Panc1 (cell line): Measurements from ENCODE around the gene TRIML2. TPM values are rescaled to one million over a fixed set of nuclear protein-coding genes. Genes with fewer than 3 reads are reported as not detected.

Experiments
- ATAC-seq: fragments of 200-7000 bp; cut with Tn5 transposase; 2 replicates; pipeline ENCODE4 v1.9.1; 2020; ENCODE audit warnings: mild to moderate bottlenecking, moderate library complexity
- BruUV-seq: library from RNA; stranded (reverse); fragments of 400-500 nt; replicated peaks from 2 replicates; lab custom pipeline; 2021; lab: Mats Ljungman, UMichigan
- CTCF ChIA-PET: fragments of 300-600 bp; sonication (Branson Sonifier 250); formaldehyde crosslinking; loops from one replicate; lab custom pipeline; 2022; ENCODE audit warnings: antibody characterized with exemption; lab: Charles Lee
- POLR2A ChIA-PET: fragments of 300-600 bp; sonication (Branson Sonifier 250); formaldehyde crosslinking; loops from one replicate; lab custom pipeline; 2022; ENCODE audit warnings: antibody characterized with exemption; lab: Charles Lee
- DNase-seq: peaks from one replicate; pipeline ENCODE4 v3.0.0-alpha.2; 2010; ENCODE audit warnings: low read depth, low spot score
- H3K27ac ChIP-seq: 2 replicates; pipeline ENCODE4 v1.5.1; 2011; ENCODE audit warnings: mild to moderate bottlenecking, low read length, inconsistent platforms
- H3K27me3 ChIP-seq: fragments of 200-500 bp; sonication (Bioruptor generic); 2 replicates; pipeline ENCODE4 v1.6.0; 2014; ENCODE audit warnings: low read length, inconsistent platforms; ENCODE audit not compliant: control insufficient read depth, insufficient read depth
- H3K36me3 ChIP-seq: fragments of 200-500 bp; sonication (Bioruptor generic); 2 replicates; pipeline ENCODE4 v1.5.1; 2014; ENCODE audit warnings: inconsistent platforms, mild to moderate bottlenecking, low read length, moderate library complexity; ENCODE audit not compliant: control insufficient read depth, insufficient read depth
- H3K4me1 ChIP-seq: 2 replicates; pipeline ENCODE4 v1.5.1; 2011; ENCODE audit warnings: inconsistent platforms, mild to moderate bottlenecking, low read length, moderate library complexity; ENCODE audit not compliant: control insufficient read depth, insufficient read depth
- H3K4me3 ChIP-seq, 2 experiments: 2 replicates each; pipeline ENCODE4 v1.5.1; 2011 to 2012; ENCODE audit warnings: low read depth in 2 of 2, low read length in 2 of 2, mild to moderate bottlenecking in 2 of 2, inconsistent platforms in 1 of 2, moderate library complexity in 1 of 2
- H3K9me3 ChIP-seq: fragments of 200-500 bp; sonication (Bioruptor generic); 2 replicates; pipeline ENCODE4 v1.5.1; 2014; ENCODE audit warnings: low read depth, mild to moderate bottlenecking, inconsistent platforms, low read length, moderate library complexity; ENCODE audit not compliant: control insufficient read depth, insufficient read depth
- POLR2AphosphoS5 ChIP-seq: IDR thresholded peaks from 2 replicates; pipeline ENCODE4 v1.6.1; 2012; ENCODE audit warnings: mild to moderate bottlenecking, low read depth, low read length, moderate library complexity
- SIN3A ChIP-seq: IDR thresholded peaks from 2 replicates; pipeline ENCODE4 v1.6.1; 2012; ENCODE audit warnings: low read depth, mild to moderate bottlenecking, low read length, moderate library complexity, borderline replicate concordance; ENCODE audit not compliant: insufficient read depth
- TCF7L2 ChIP-seq: IDR thresholded peaks from 2 replicates; pipeline ENCODE4 v1.6.1; 2011; ENCODE audit warnings: mild to moderate bottlenecking, low read depth, low read length, inconsistent platforms
- in situ Hi-C: cut with HindIII; loops from 2 replicates; pipeline ENCODE4 v1.10.0; 2016; ENCODE audit warnings: low sequenced_read_pairs, low pct_unique_long_range_greater_than_20kb
- intact Hi-C: fragments of 100-400 bp; cut with micrococcal nuclease; formaldehyde crosslinking; loops from one replicate; pipeline ENCODE4 v1.10.0; 2022; ENCODE audit not compliant: unreplicated experiment
- total RNA-seq: library from RNA; stranded (reverse); gene quantifications from one replicate; pipeline ENCODE4 v1.2.1, GENCODE V29; 2021; ENCODE audit not compliant: unreplicated experiment
- TF ChIP-seq, protein P1 (sequence below), 2 experiments: IDR thresholded peaks; 2 replicates each; pipeline ENCODE4 v1.6.1; 2011 to 2012; ENCODE audit warnings: low read depth in 2 of 2, control low read depth in 1 of 2, low read length in 1 of 2, mild to moderate bottlenecking in 1 of 2, moderate library complexity in 1 of 2; ENCODE audit not compliant: insufficient read depth in 1 of 2
- TF ChIP-seq, protein P2 (sequence below): fragments of 450-650 bp; IDR thresholded peaks from 2 replicates; pipeline ENCODE4 v1.5.1; 2017; ENCODE audit warnings: mild to moderate bottlenecking

TRIML2 gene
- total RNA-seq, 1 experiment from 2014 or later: not detected

GRCh38 chr4:188076169-188076568 lies 33.2 kb downstream of the TRIML2 start:
- Histone ChIP-seq H3K4me1 (no peaks in the 10 kb centered on the region), H3K36me3 (no peaks in the 10 kb centered on the region), H3K27ac (no peak overlapping the region), H3K9me3 (no peaks in the 10 kb centered on the region), H3K27me3 (no peaks in the 10 kb centered on the region), H3K4me3 (no peak overlapping the region)
- no TSS peak for BruUV-seq
- DNase-seq (no peak), ATAC-seq (no peak)
- TF ChIP-seq, protein P1, sequence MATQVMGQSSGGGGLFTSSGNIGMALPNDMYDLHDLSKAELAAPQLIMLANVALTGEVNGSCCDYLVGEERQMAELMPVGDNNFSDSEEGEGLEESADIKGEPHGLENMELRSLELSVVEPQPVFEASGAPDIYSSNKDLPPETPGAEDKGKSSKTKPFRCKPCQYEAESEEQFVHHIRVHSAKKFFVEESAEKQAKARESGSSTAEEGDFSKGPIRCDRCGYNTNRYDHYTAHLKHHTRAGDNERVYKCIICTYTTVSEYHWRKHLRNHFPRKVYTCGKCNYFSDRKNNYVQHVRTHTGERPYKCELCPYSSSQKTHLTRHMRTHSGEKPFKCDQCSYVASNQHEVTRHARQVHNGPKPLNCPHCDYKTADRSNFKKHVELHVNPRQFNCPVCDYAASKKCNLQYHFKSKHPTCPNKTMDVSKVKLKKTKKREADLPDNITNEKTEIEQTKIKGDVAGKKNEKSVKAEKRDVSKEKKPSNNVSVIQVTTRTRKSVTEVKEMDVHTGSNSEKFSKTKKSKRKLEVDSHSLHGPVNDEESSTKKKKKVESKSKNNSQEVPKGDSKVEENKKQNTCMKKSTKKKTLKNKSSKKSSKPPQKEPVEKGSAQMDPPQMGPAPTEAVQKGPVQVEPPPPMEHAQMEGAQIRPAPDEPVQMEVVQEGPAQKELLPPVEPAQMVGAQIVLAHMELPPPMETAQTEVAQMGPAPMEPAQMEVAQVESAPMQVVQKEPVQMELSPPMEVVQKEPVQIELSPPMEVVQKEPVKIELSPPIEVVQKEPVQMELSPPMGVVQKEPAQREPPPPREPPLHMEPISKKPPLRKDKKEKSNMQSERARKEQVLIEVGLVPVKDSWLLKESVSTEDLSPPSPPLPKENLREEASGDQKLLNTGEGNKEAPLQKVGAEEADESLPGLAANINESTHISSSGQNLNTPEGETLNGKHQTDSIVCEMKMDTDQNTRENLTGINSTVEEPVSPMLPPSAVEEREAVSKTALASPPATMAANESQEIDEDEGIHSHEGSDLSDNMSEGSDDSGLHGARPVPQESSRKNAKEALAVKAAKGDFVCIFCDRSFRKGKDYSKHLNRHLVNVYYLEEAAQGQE (IDR thresholded peaks at IDR 0.05; ENCODE audit: insufficient read depth in 1 of 2, low read depth in 2 of 2, low read length in 1 of 2): no peak
- TF ChIP-seq TCF7L2 (no peak), SIN3A (no peak), POLR2AphosphoS5 (no peak)
- TF ChIP-seq, protein P2, sequence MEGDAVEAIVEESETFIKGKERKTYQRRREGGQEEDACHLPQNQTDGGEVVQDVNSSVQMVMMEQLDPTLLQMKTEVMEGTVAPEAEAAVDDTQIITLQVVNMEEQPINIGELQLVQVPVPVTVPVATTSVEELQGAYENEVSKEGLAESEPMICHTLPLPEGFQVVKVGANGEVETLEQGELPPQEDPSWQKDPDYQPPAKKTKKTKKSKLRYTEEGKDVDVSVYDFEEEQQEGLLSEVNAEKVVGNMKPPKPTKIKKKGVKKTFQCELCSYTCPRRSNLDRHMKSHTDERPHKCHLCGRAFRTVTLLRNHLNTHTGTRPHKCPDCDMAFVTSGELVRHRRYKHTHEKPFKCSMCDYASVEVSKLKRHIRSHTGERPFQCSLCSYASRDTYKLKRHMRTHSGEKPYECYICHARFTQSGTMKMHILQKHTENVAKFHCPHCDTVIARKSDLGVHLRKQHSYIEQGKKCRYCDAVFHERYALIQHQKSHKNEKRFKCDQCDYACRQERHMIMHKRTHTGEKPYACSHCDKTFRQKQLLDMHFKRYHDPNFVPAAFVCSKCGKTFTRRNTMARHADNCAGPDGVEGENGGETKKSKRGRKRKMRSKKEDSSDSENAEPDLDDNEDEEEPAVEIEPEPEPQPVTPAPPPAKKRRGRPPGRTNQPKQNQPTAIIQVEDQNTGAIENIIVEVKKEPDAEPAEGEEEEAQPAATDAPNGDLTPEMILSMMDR: no peak
- POLR2A ChIA-PET: no interaction called here
- in situ Hi-C loops: no loop called here
- intact Hi-C loops: no loop called here
- CTCF ChIA-PET: no interaction called here

- ChIA-PET POLR2A (no interaction called here), CTCF (no interaction called here)
- no peak for ATAC-seq
- Histone ChIP-seq H3K36me3 (no peaks in the 10 kb centered on the region), H3K27ac (no peak overlapping the region), H3K27me3 (no peaks in the 10 kb centered on the region), H3K9me3 (no peaks in the 10 kb centered on the region), H3K4me1 (no peaks in the 10 kb centered on the region), H3K4me3 (no peak overlapping the region)
- no peak for DNase-seq
- in situ Hi-C loops: no loop called here
- TF ChIP-seq POLR2AphosphoS5 (no peak), SIN3A (no peak), TCF7L2 (no peak)
- TF ChIP-seq, protein P2: no peak
- TF ChIP-seq, protein P1 (IDR thresholded peaks at IDR 0.05; ENCODE audit: insufficient read depth in 1 of 2, low read depth in 2 of 2, low read length in 1 of 2): no peak
- intact Hi-C loops: no loop called here
- BruUV-seq: no TSS peak
Measured at GRCh38 chr4:188061083-188061482, 48.3 kb downstream of the TRIML2 start.
